ENCODE results near the gene RNF207. TPM values are rescaled to one million over a fixed set of nuclear protein-coding genes. Genes with fewer than 3 reads are reported as not detected.
A peak's percentile ranks its signal among the peaks of the same experiment; 100 is the strongest.

The RNF207 gene
- 3.3 TPM for polyA plus RNA-seq (2013, experiment 1 of 2)
- polyA plus RNA-seq (2013, experiment 2 of 2) = 3.0 TPM

GRCh38 chr1:6205849-6206519 lies at the start of gene RNF207:
TSS of gene RNF207 (plus strand) at chr1:6206119. CDS start at chr1:6206536, 417 bp downstream.
- H3K23ac ChIP-seq (ENCODE audit: low read length in 2 of 2) = no peak within 1 kb of the TSS
- H3K14ac ChIP-seq (ENCODE audit: low read length in 2 of 2) = no peak within 1 kb of the TSS
- H3K27ac ChIP-seq (ENCODE audit: low read length, poor library complexity, severe bottlenecking) = no peak within 1 kb of the TSS
- peak within 1 kb of the TSS; percentile 43 to 72 for H3K4me3 ChIP-seq (ENCODE audit: insufficient read depth in 1 of 2, low read depth in 1 of 2, low read length in 2 of 2)
- peak; percentile 53 for DNase-seq
- H2BK12ac ChIP-seq (ENCODE audit: low read length in 2 of 2) = peak within 1 kb of the TSS; percentile 1 to 24
- no peak within 1 kb of the TSS for H2AK5ac ChIP-seq (ENCODE audit: low read length, severe bottlenecking)
- no peak within 1 kb of the TSS for H2BK5ac ChIP-seq (ENCODE audit: low read depth, low read length, poor library complexity, severe bottlenecking)
- peak within 1 kb of the TSS; percentile 77 for H2BK15ac ChIP-seq (ENCODE audit: low read depth, poor library complexity, severe bottlenecking)
- WGBS = 11% methylated on average over 45 of the region's 66 CpGs
- H2BK120ac ChIP-seq (ENCODE audit: low read depth, low read length) = no peak within 1 kb of the TSS
- H4K91ac ChIP-seq (ENCODE audit: low read length) = peak within 1 kb of the TSS; percentile 48
- H3K4ac ChIP-seq (ENCODE audit: low read depth in 1 of 2, low read length in 2 of 2) = peak within 1 kb of the TSS in 1 of 2 experiments; percentile 41
- H2AFZ ChIP-seq (ENCODE audit: low read depth, low read length) = no peak within 1 kb of the TSS
- H3K4me2 ChIP-seq (ENCODE audit: low read length, poor library complexity, severe bottlenecking) = peak within 1 kb of the TSS; percentile 37
- H3K9me3 ChIP-seq (ENCODE audit: control insufficient read depth, low read length) = no peaks in the 10 kb centered on the region
- peak within 1 kb of the TSS; percentile 82 for H4K8ac ChIP-seq (ENCODE audit: low read length)
- peak within 1 kb of the TSS; percentile 83 for H3K9ac ChIP-seq (ENCODE audit: low read length)
- H3K36me3 ChIP-seq (ENCODE audit: control insufficient read depth in 1 of 2, insufficient read depth in 2 of 2, low read depth in 1 of 2, low read length in 2 of 2) = peaks cover 0 to 20% of the 10 kb centered on the region in 2 experiments
- H3K18ac ChIP-seq (ENCODE audit: low read depth in 1 of 2, low read length in 2 of 2) = peak within 1 kb of the TSS; percentile 46 to 79
- peaks cover 0 to 19% of the 10 kb centered on the region in 2 experiments for H3K27me3 ChIP-seq (ENCODE audit: control insufficient read depth in 1 of 2, insufficient read depth in 1 of 2, low read length in 2 of 2)
- H3K4me1 ChIP-seq (ENCODE audit: control insufficient read depth, insufficient read depth, low read depth, low read length) = peaks cover 35% of the 10 kb centered on the region
- no peaks in the 10 kb centered on the region for H3K79me1 ChIP-seq (replicated peaks; ENCODE audit: low read length, poor library complexity, severe bottlenecking)

GRCh38 chr1:6157132-6157527 lies 48.8 kb upstream of the RNF207 start:
- H3K4me3 ChIP-seq (ENCODE audit: insufficient read depth in 1 of 2, low read depth in 1 of 2, low read length in 2 of 2) = no peak overlapping the region
- peak overlapping the region; percentile 8 for H3K27ac ChIP-seq (ENCODE audit: low read length, poor library complexity, severe bottlenecking)
- no peaks in the 10 kb centered on the region for H3K9me3 ChIP-seq (ENCODE audit: control insufficient read depth, low read length)
- H2BK12ac ChIP-seq (ENCODE audit: low read length in 2 of 2) = no peak overlapping the region
- no peak overlapping the region for H2BK5ac ChIP-seq (ENCODE audit: low read depth, low read length, poor library complexity, severe bottlenecking)
- no peak overlapping the region for H2AK5ac ChIP-seq (ENCODE audit: low read length, severe bottlenecking)
- WGBS = 55% methylated on average over 2 of the region's 2 CpGs
- H3K23ac ChIP-seq (ENCODE audit: low read length in 2 of 2) = no peak overlapping the region
- H4K8ac ChIP-seq (ENCODE audit: low read length) = no peak overlapping the region
- H3K4ac ChIP-seq (ENCODE audit: low read depth in 1 of 2, low read length in 2 of 2) = no peak overlapping the region
- no peak overlapping the region for H3K18ac ChIP-seq (ENCODE audit: low read depth in 1 of 2, low read length in 2 of 2)
- no peak overlapping the region for H3K4me2 ChIP-seq (ENCODE audit: low read length, poor library complexity, severe bottlenecking)
- H4K91ac ChIP-seq (ENCODE audit: low read length) = no peak overlapping the region
- no peak overlapping the region for H2AFZ ChIP-seq (ENCODE audit: low read depth, low read length)
- H3K14ac ChIP-seq (ENCODE audit: low read length in 2 of 2) = no peak overlapping the region
- H3K27me3 ChIP-seq (ENCODE audit: control insufficient read depth in 1 of 2, insufficient read depth in 1 of 2, low read length in 2 of 2) = peaks cover 26 to 53% of the 10 kb centered on the region in 2 experiments
- H3K4me1 ChIP-seq (ENCODE audit: control insufficient read depth, insufficient read depth, low read depth, low read length) = peaks cover 18% of the 10 kb centered on the region
- H3K36me3 ChIP-seq (ENCODE audit: control insufficient read depth in 1 of 2, insufficient read depth in 2 of 2, low read depth in 1 of 2, low read length in 2 of 2) = no peaks in the 10 kb centered on the region
- H3K9ac ChIP-seq (ENCODE audit: low read length) = no peak overlapping the region
- DNase-seq = no peak
- no peak overlapping the region for H2BK120ac ChIP-seq (ENCODE audit: low read depth, low read length)
- H3K79me1 ChIP-seq (replicated peaks; ENCODE audit: low read length, poor library complexity, severe bottlenecking) = no peaks in the 10 kb centered on the region
- H2BK15ac ChIP-seq (ENCODE audit: low read depth, poor library complexity, severe bottlenecking) = no peak overlapping the region

- H2BK12ac ChIP-seq (ENCODE audit: low read length in 2 of 2) = no peak overlapping the region
- H2BK120ac ChIP-seq (ENCODE audit: low read depth, low read length) = no peak overlapping the region
- peaks cover 18% of the 10 kb centered on the region for H3K4me1 ChIP-seq (ENCODE audit: control insufficient read depth, insufficient read depth, low read depth, low read length)
- no peak overlapping the region for H3K9ac ChIP-seq (ENCODE audit: low read length)
- H3K4ac ChIP-seq (ENCODE audit: low read depth in 1 of 2, low read length in 2 of 2) = no peak overlapping the region
- H2BK5ac ChIP-seq (ENCODE audit: low read depth, low read length, poor library complexity, severe bottlenecking) = no peak overlapping the region
- peak overlapping the region; percentile 12 for H3K4me2 ChIP-seq (ENCODE audit: low read length, poor library complexity, severe bottlenecking)
- H2AFZ ChIP-seq (ENCODE audit: low read depth, low read length) = no peak overlapping the region
- no peaks in the 10 kb centered on the region for H3K79me1 ChIP-seq (replicated peaks; ENCODE audit: low read length, poor library complexity, severe bottlenecking)
- H3K27me3 ChIP-seq (ENCODE audit: control insufficient read depth in 1 of 2, insufficient read depth in 1 of 2, low read length in 2 of 2) = peaks cover 29 to 52% of the 10 kb centered on the region in 2 experiments
- DNase-seq = peak; percentile 31
- H3K36me3 ChIP-seq (ENCODE audit: control insufficient read depth in 1 of 2, insufficient read depth in 2 of 2, low read depth in 1 of 2, low read length in 2 of 2) = no peaks in the 10 kb centered on the region
- peak overlapping the region; percentile 8 for H3K27ac ChIP-seq (ENCODE audit: low read length, poor library complexity, severe bottlenecking)
- WGBS = 24% methylated on average over 15 of the region's 15 CpGs
- H4K91ac ChIP-seq (ENCODE audit: low read length) = no peak overlapping the region
- no peak overlapping the region for H4K8ac ChIP-seq (ENCODE audit: low read length)
- no peak overlapping the region for H3K18ac ChIP-seq (ENCODE audit: low read depth in 1 of 2, low read length in 2 of 2)
- H2BK15ac ChIP-seq (ENCODE audit: low read depth, poor library complexity, severe bottlenecking) = no peak overlapping the region
- peak overlapping the region in 1 of 2 experiments; percentile 6 for H3K23ac ChIP-seq (ENCODE audit: low read length in 2 of 2)
- H3K14ac ChIP-seq (ENCODE audit: low read length in 2 of 2) = no peak overlapping the region
- no peak overlapping the region for H2AK5ac ChIP-seq (ENCODE audit: low read length, severe bottlenecking)
- no peak overlapping the region for H3K4me3 ChIP-seq (ENCODE audit: insufficient read depth in 1 of 2, low read depth in 1 of 2, low read length in 2 of 2)
- no peaks in the 10 kb centered on the region for H3K9me3 ChIP-seq (ENCODE audit: control insufficient read depth, low read length)
These were observed 48.3 kb upstream of the RNF207 start for GRCh38 chr1:6157528-6158174.

GRCh38 chr1:6158181-6158580 lies 47.7 kb upstream of the RNF207 start:
- Histone ChIP-seq H3K4ac (ENCODE audit: low read depth in 1 of 2, low read length in 2 of 2) (no peak overlapping the region), H3K4me3 (ENCODE audit: insufficient read depth in 1 of 2, low read depth in 1 of 2, low read length in 2 of 2) (no peak overlapping the region), H4K8ac (ENCODE audit: low read length) (no peak overlapping the region), H3K18ac (ENCODE audit: low read depth in 1 of 2, low read length in 2 of 2) (no peak overlapping the region), H3K14ac (ENCODE audit: low read length in 2 of 2) (no peak overlapping the region), H2BK120ac (ENCODE audit: low read depth, low read length) (no peak overlapping the region), H3K79me1 (replicated peaks; ENCODE audit: low read length, poor library complexity, severe bottlenecking) (no peaks in the 10 kb centered on the region), H4K91ac (ENCODE audit: low read length) (no peak overlapping the region), H3K9me3 (ENCODE audit: control insufficient read depth, low read length) (no peaks in the 10 kb centered on the region), H3K4me1 (ENCODE audit: control insufficient read depth, insufficient read depth, low read depth, low read length) (peaks cover 18% of the 10 kb centered on the region), H2AFZ (ENCODE audit: low read depth, low read length) (no peak overlapping the region), H2AK5ac (ENCODE audit: low read length, severe bottlenecking) (no peak overlapping the region), H3K27ac (ENCODE audit: low read length, poor library complexity, severe bottlenecking) (no peak overlapping the region), H3K23ac (ENCODE audit: low read length in 2 of 2) (no peak overlapping the region), H2BK15ac (ENCODE audit: low read depth, poor library complexity, severe bottlenecking) (no peak overlapping the region), H2BK5ac (ENCODE audit: low read depth, low read length, poor library complexity, severe bottlenecking) (no peak overlapping the region), H3K9ac (ENCODE audit: low read length) (no peak overlapping the region), H2BK12ac (ENCODE audit: low read length in 2 of 2) (no peak overlapping the region), H3K27me3 (ENCODE audit: control insufficient read depth in 1 of 2, insufficient read depth in 1 of 2, low read length in 2 of 2) (peaks cover 29 to 54% of the 10 kb centered on the region in 2 experiments), H3K4me2 (ENCODE audit: low read length, poor library complexity, severe bottlenecking) (no peak overlapping the region), H3K36me3 (ENCODE audit: control insufficient read depth in 1 of 2, insufficient read depth in 2 of 2, low read depth in 1 of 2, low read length in 2 of 2) (no peaks in the 10 kb centered on the region)
- DNase-seq = no peak
- 80% methylated on average over 8 of the region's 8 CpGs for WGBS

All from mesenchymal stem cell (in vitro differentiated cells and primary cell).